Endothelial cell of umbilical vein (primary cell): Measurements from ENCODE around the gene PTPRD.

ENCODE experiments used
- EZH2 ChIP-seq: IDR thresholded peaks from 2 replicates; pipeline ENCODE4 v1.6.1; 2012; ENCODE audit warnings: borderline replicate concordance, low read depth, mild to moderate bottlenecking, moderate library complexity, low read length, inconsistent platforms; ENCODE audit not compliant: severe bottlenecking
- POLR2A ChIP-seq: IDR thresholded peaks from 2 replicates; pipeline ENCODE4 v1.6.1; 2012; ENCODE audit warnings: low read depth, mild to moderate bottlenecking, control low read depth, low read length

- no peak for TF ChIP-seq EZH2
- TF ChIP-seq POLR2A = no peak
Measured at GRCh38 chr9:8806150-8806549, 1806.7 kb downstream of the PTPRD start.
